GM23338 (cell line): ENCODE results near the gene RAB9A.

ENCODE experiments used
- ETS1 ChIP-seq: IDR thresholded peaks from 2 replicates; pipeline ENCODE4 v1.6.1; 2016; ENCODE audit warnings: antibody characterized with exemption
- EZH2 ChIP-seq: fragments of 200-600 bp; sonication (generic); IDR thresholded peaks from one replicate; pipeline ENCODE4 v1.8.0; 2017; ENCODE audit warnings: antibody characterized with exemption, mild to moderate bottlenecking, low read depth; ENCODE audit not compliant: unreplicated experiment
- EZH2phosphoT487 ChIP-seq: fragments of 200-600 bp; sonication (generic); IDR thresholded peaks from one replicate; pipeline ENCODE4 v1.8.1; 2018; ENCODE audit warnings: antibody characterized with exemption; ENCODE audit not compliant: unreplicated experiment
- POLR2AphosphoS5 ChIP-seq: IDR thresholded peaks from 2 replicates; pipeline ENCODE4 v1.6.1; 2016; ENCODE audit warnings: antibody characterized with exemption, low read depth
- STAT1 ChIP-seq: IDR thresholded peaks from one replicate; pipeline ENCODE4 v1.6.1; 2016; ENCODE audit warnings: antibody characterized with exemption; ENCODE audit not compliant: unreplicated experiment
- TF ChIP-seq, protein P1 (sequence below), 2 experiments: fragments of 200-600 bp in 1 of 2; sonication (generic) in 1 of 2; conservative IDR thresholded peaks; 2 replicates each; pipeline versions ENCODE4 v1.5.1 to v1.6.1; 2016 to 2017; ENCODE audit warnings: antibody characterized with exemption in 2 of 2, low read depth in 2 of 2, mild to moderate bottlenecking in 2 of 2, moderate library complexity in 1 of 2
- TF ChIP-seq, protein P2 (sequence below): IDR thresholded peaks from one replicate; pipeline ENCODE4 v1.6.1; 2018; ENCODE audit warnings: antibody characterized with exemption; ENCODE audit not compliant: unreplicated experiment

- no peak for TF ChIP-seq POLR2AphosphoS5
- TF ChIP-seq, protein P1, sequence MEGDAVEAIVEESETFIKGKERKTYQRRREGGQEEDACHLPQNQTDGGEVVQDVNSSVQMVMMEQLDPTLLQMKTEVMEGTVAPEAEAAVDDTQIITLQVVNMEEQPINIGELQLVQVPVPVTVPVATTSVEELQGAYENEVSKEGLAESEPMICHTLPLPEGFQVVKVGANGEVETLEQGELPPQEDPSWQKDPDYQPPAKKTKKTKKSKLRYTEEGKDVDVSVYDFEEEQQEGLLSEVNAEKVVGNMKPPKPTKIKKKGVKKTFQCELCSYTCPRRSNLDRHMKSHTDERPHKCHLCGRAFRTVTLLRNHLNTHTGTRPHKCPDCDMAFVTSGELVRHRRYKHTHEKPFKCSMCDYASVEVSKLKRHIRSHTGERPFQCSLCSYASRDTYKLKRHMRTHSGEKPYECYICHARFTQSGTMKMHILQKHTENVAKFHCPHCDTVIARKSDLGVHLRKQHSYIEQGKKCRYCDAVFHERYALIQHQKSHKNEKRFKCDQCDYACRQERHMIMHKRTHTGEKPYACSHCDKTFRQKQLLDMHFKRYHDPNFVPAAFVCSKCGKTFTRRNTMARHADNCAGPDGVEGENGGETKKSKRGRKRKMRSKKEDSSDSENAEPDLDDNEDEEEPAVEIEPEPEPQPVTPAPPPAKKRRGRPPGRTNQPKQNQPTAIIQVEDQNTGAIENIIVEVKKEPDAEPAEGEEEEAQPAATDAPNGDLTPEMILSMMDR (conservative IDR thresholded peaks at IDR 0.05; ENCODE audit: low read depth in 2 of 2) = peak; percentile 60 to 64
- TF ChIP-seq EZH2 = no peak
- TF ChIP-seq, protein P2, sequence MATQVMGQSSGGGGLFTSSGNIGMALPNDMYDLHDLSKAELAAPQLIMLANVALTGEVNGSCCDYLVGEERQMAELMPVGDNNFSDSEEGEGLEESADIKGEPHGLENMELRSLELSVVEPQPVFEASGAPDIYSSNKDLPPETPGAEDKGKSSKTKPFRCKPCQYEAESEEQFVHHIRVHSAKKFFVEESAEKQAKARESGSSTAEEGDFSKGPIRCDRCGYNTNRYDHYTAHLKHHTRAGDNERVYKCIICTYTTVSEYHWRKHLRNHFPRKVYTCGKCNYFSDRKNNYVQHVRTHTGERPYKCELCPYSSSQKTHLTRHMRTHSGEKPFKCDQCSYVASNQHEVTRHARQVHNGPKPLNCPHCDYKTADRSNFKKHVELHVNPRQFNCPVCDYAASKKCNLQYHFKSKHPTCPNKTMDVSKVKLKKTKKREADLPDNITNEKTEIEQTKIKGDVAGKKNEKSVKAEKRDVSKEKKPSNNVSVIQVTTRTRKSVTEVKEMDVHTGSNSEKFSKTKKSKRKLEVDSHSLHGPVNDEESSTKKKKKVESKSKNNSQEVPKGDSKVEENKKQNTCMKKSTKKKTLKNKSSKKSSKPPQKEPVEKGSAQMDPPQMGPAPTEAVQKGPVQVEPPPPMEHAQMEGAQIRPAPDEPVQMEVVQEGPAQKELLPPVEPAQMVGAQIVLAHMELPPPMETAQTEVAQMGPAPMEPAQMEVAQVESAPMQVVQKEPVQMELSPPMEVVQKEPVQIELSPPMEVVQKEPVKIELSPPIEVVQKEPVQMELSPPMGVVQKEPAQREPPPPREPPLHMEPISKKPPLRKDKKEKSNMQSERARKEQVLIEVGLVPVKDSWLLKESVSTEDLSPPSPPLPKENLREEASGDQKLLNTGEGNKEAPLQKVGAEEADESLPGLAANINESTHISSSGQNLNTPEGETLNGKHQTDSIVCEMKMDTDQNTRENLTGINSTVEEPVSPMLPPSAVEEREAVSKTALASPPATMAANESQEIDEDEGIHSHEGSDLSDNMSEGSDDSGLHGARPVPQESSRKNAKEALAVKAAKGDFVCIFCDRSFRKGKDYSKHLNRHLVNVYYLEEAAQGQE = no peak
- TF ChIP-seq STAT1 = no peak
- TF ChIP-seq ETS1 = no peak
- no peak for TF ChIP-seq EZH2phosphoT487
Observed at GRCh38 chrX:13750204-13750603, 61.3 kb downstream of the RAB9A start.
